CD14-positive monocyte (primary cell): ENCODE measurements around the gene TAL2. TPM values are rescaled to one million over a fixed set of nuclear protein-coding genes. Genes with fewer than 3 reads are reported as not detected.

Experiments
- DNase-seq, 3 donors: peaks; one replicate each; pipeline ENCODE4 v3.0.0-alpha.2; 2011 to 2022
- H2AFZ ChIP-seq: 2 replicates; pipeline ENCODE4 v1.6.0; 2012; ENCODE audit warnings: mild to moderate bottlenecking, low read depth, low read length, inconsistent platforms; ENCODE audit not compliant: insufficient read depth, poor library complexity, severe bottlenecking
- H3K27ac ChIP-seq, 2 donors: 1 replicate in 1 of 2; 2 replicates in 1 of 2; pipeline ENCODE4 v1.5.1; 2012 to 2013; ENCODE audit warnings: low read length in 2 of 2, control low read depth in 1 of 2, inconsistent platforms in 1 of 2, low read depth in 1 of 2, mild to moderate bottlenecking in 1 of 2
- H3K27me3 ChIP-seq, 2 donors: one replicate each; pipeline versions ENCODE4 v1.6.0 to v1.6.1; 2011 to 2013; ENCODE audit warnings: low read length in 2 of 2; ENCODE audit not compliant: control insufficient read depth in 2 of 2, insufficient read depth in 2 of 2
- H3K36me3 ChIP-seq, 2 donors: replicated peaks in 1 of 2; 1 replicate in 1 of 2; 2 replicates in 1 of 2; pipeline versions ENCODE4 v1.5.1 to v1.6.1; 2012 to 2013; ENCODE audit warnings: low read length in 2 of 2, control low read depth in 1 of 2, inconsistent platforms in 1 of 2, mild to moderate bottlenecking in 1 of 2; ENCODE audit not compliant: insufficient read depth in 2 of 2, control insufficient read depth in 1 of 2
- H3K4me1 ChIP-seq, 2 donors: 1 replicate in 1 of 2; 2 replicates in 1 of 2; pipeline versions ENCODE4 v1.5.1 to v1.6.1; 2012 to 2013; ENCODE audit warnings: low read length in 2 of 2, control low read depth in 1 of 2, inconsistent platforms in 1 of 2, mild to moderate bottlenecking in 1 of 2, moderate library complexity in 1 of 2; ENCODE audit not compliant: insufficient read depth in 2 of 2, control insufficient read depth in 1 of 2
- H3K4me2 ChIP-seq: replicated peaks from 2 replicates; pipeline ENCODE3; 2012; ENCODE audit warnings: low read length, moderate library complexity, mild to moderate bottlenecking; ENCODE audit not compliant: poor library complexity, severe bottlenecking; ENCODE audit errors: extremely low read depth
- H3K4me3 ChIP-seq, 3 experiments: fragments of 200-600 bp in 1 of 3; sonication (generic) in 1 of 3; replicated peaks in 1 of 3; 1 replicate in 2 of 3; 2 replicates in 1 of 3; pipeline ENCODE4 v1.5.1; 2011 to 2013; ENCODE audit warnings: low read length in 3 of 3, mild to moderate bottlenecking in 3 of 3, control low read depth in 2 of 3, low read depth in 2 of 3, inconsistent platforms in 1 of 3, moderate library complexity in 1 of 3
- H3K79me2 ChIP-seq: 2 replicates; pipeline ENCODE4 v1.6.0; 2012; ENCODE audit warnings: mild to moderate bottlenecking, control low read depth, inconsistent platforms, low read length, moderate library complexity; ENCODE audit not compliant: insufficient read depth
- H3K9ac ChIP-seq: 2 replicates; pipeline ENCODE4 v1.6.0; 2017; ENCODE audit warnings: low read length, mild to moderate bottlenecking; ENCODE audit not compliant: insufficient read depth, poor library complexity, severe bottlenecking
- H3K9me3 ChIP-seq, 2 donors: replicated peaks in 1 of 2; 1 replicate in 1 of 2; 2 replicates in 1 of 2; pipeline versions ENCODE4 v1.5.1 to v1.6.1; 2012 to 2013; ENCODE audit warnings: low read length in 2 of 2, control low read depth in 1 of 2; ENCODE audit not compliant: control insufficient read depth in 1 of 2, insufficient read depth in 1 of 2
- H4K20me1 ChIP-seq: 2 replicates; pipeline ENCODE4 v1.6.0; 2012; ENCODE audit warnings: mild to moderate bottlenecking, low read length, control low read depth, moderate library complexity; ENCODE audit not compliant: insufficient read depth
- H3K27ac Mint-ChIP-seq, 7 donors: one replicate each; pipeline ENCODE4 v1.8.0; 2020; ENCODE audit warnings: mild to moderate bottlenecking in 7 of 7, mixed read lengths in 7 of 7, moderate library complexity in 6 of 7, inconsistent platforms in 2 of 7
- H3K27me3 Mint-ChIP-seq, 3 donors: one replicate each; pipeline ENCODE4 v1.8.0; 2021 to 2022; ENCODE audit warnings: low read depth in 3 of 3, mild to moderate bottlenecking in 3 of 3, mixed read lengths in 3 of 3, moderate library complexity in 3 of 3, inconsistent platforms in 1 of 3
- H3K36me3 Mint-ChIP-seq, 2 donors: one replicate each; pipeline ENCODE4 v1.8.0; 2020; ENCODE audit warnings: mixed read lengths in 2 of 2, inconsistent platforms in 1 of 2, mild to moderate bottlenecking in 1 of 2
- H3K4me1 Mint-ChIP-seq: one replicate; pipeline ENCODE4 v1.8.0; 2020; ENCODE audit warnings: mild to moderate bottlenecking, mixed read lengths
- H3K4me3 Mint-ChIP-seq, 2 donors: one replicate each; pipeline ENCODE4 v1.8.0; 2020; ENCODE audit warnings: mild to moderate bottlenecking in 2 of 2, mixed read lengths in 2 of 2, moderate library complexity in 1 of 2
- H3K9me3 Mint-ChIP-seq, 7 donors: one replicate each; pipeline ENCODE4 v1.8.0; 2020 to 2022; ENCODE audit warnings: mixed read lengths in 7 of 7, mild to moderate bottlenecking in 6 of 7, moderate library complexity in 6 of 7, inconsistent platforms in 2 of 7
- WGBS: methylation state at CpG from one replicate; pipeline ENCODE4 v1.1.5; 2013; ENCODE audit warnings: missing lambda C conversion rate; ENCODE audit not compliant: insufficient coverage; 5-methylcytosine and 5-hydroxymethylcytosine counted together
- intact Hi-C, 2 donors: fragments of 100-400 bp; cut with micrococcal nuclease; formaldehyde crosslinking; loops; one replicate each; pipeline versions ENCODE4 v1.15.0 to v1.15.1; 2023
- polyA plus RNA-seq, 3 donors: library from polyadenylated mRNA; depleted of rRNA in 1 of 3; unstranded in 2 of 3; stranded (reverse) in 1 of 3; fragments of 300-500 nt in 2 of 3; fragments of >200 nt in 1 of 3; fragmentation: Illumina TruSeq in 2 of 3; gene quantifications; 1 replicate in 2 of 3; 2 replicates in 1 of 3; pipeline ENCODE4 v1.2.3, GENCODE V29; 2012 to 2021
- TF ChIP-seq, protein P1 (sequence below): fragments of 200-600 bp; IDR thresholded peaks from one replicate; pipeline ENCODE4 v1.8.0; 2022; ENCODE audit warnings: antibody characterized with exemption, mild to moderate bottlenecking

TAL2 gene
- polyA plus RNA-seq, 3 donors, result not detected

DNA sequence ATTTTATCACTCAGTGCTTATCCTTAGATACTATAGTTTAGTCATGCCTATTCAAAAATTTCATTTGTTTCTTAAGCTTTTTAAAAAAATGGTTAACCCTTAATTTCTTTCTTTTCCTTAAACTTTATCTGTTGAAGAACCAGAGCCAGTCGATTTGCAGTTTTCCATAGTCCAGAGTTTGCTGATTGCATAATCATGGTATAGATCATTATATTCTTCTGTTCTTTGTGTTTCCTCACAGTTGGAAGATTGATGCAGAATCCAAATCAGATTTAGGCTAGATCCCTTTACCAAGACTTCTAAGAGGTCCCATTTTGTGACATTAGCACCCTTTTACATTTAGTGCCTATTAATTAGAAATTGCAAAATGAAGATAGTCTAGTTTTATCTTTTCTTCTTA, 50.0 kb downstream of the TAL2 start:
- Histone ChIP-seq H3K27me3 (no peaks in the 10 kb centered on the region), H2AFZ (no peak overlapping the region), H3K9me3 (peaks cover 0 to 10% of the 10 kb centered on the region in 2 donors), H3K4me1 (no peaks in the 10 kb centered on the region), H4K20me1 (no peaks in the 10 kb centered on the region), H3K36me3 (no peaks in the 10 kb centered on the region), H3K9ac (no peak overlapping the region), H3K27ac (no peak overlapping the region), H3K4me2 (no peak overlapping the region), H3K4me3 (no peak overlapping the region), H3K79me2 (no peaks in the 10 kb centered on the region)
- Mint-ChIP-seq H3K27ac (no peak overlapping the region), H3K4me3 (no peak overlapping the region), H3K9me3 (peaks cover 0 to 6% (median 0%) of the 10 kb centered on the region in 7 donors), H3K4me1 (peaks cover 6% of the 10 kb centered on the region), H3K27me3 (no peaks in the 10 kb centered on the region), H3K36me3 (peaks cover 3 to 12% of the 10 kb centered on the region in 2 donors)
- intact Hi-C loops, result no loop called here
- no CpG with 5 or more reads among the region's 1 CpG for WGBS
- TF ChIP-seq, protein P1, sequence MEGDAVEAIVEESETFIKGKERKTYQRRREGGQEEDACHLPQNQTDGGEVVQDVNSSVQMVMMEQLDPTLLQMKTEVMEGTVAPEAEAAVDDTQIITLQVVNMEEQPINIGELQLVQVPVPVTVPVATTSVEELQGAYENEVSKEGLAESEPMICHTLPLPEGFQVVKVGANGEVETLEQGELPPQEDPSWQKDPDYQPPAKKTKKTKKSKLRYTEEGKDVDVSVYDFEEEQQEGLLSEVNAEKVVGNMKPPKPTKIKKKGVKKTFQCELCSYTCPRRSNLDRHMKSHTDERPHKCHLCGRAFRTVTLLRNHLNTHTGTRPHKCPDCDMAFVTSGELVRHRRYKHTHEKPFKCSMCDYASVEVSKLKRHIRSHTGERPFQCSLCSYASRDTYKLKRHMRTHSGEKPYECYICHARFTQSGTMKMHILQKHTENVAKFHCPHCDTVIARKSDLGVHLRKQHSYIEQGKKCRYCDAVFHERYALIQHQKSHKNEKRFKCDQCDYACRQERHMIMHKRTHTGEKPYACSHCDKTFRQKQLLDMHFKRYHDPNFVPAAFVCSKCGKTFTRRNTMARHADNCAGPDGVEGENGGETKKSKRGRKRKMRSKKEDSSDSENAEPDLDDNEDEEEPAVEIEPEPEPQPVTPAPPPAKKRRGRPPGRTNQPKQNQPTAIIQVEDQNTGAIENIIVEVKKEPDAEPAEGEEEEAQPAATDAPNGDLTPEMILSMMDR, result no peak
- no peak for DNase-seq

Other genes starting within 250 kb of the TAL2 start
- gene FSD1L, start 214.4 kb upstream of the TAL2 start, polyA plus RNA-seq, result 1 to 10 TPM in 2 of 3 donors, under 1 TPM in 1; 0.96 to 3.2 (median 1.5) TPM
- 1 to 10 TPM; 1.7 to 3.2 (median 2.7) TPM for gene FKTN, start 104.3 kb upstream of the TAL2 start, polyA plus RNA-seq
- gene TMEM38B, start 32.1 kb downstream of the TAL2 start, polyA plus RNA-seq, result 10 to 100 TPM in 2 of 3 donors, 1 to 10 TPM in 1; 4.5 to 14.8 (median 12.2) TPM